ENCODE results near the gene C2CD2L. TPM values are rescaled to one million over a fixed set of nuclear protein-coding genes. Genes with fewer than 3 reads are reported as not detected.

C2CD2L gene
- total and polyA plus RNA-seq, 5 experiments from 2014 or later: 3.4 to 27.8 (median 10.0) TPM

DNA sequence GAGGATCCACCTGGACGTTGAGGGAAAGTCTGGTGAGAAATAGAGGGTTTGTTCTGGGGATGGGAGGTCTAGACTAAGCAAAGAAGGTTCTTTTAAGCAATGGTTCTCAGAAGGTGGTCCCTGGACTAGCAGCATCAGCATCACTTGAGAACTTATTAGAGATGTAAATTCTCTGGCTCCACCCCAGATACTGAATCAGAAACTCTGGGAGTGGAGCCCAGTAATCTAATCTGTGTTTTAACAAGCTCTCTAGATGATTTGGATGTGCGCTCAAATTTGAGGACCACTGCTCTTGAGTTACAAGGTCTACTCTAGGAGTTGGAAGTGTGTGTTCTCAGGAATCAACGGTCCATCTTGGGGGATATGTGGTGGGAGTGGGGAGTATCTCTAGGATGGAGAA, 38.4 kb downstream of the C2CD2L start:
- POLR2A ChIA-PET: no interaction called here
- peaks cover 14 to 41% (median 33%) of the 10 kb centered on the region in 5 donors for H3K27me3 Mint-ChIP-seq
- no peak overlapping the region for H3K4me3 Mint-ChIP-seq
- peaks cover 0 to 2% (median 0%) of the 10 kb centered on the region in 3 donors for H3K36me3 Mint-ChIP-seq
- ATAC-seq: no peak
- peaks cover 10 to 25% (median 19%) of the 10 kb centered on the region in 4 donors for H3K4me1 Mint-ChIP-seq
- no peak for DNase-seq
- H3K27ac Mint-ChIP-seq: no peak overlapping the region
- no peaks in the 10 kb centered on the region for H3K9me3 Mint-ChIP-seq

DNA sequence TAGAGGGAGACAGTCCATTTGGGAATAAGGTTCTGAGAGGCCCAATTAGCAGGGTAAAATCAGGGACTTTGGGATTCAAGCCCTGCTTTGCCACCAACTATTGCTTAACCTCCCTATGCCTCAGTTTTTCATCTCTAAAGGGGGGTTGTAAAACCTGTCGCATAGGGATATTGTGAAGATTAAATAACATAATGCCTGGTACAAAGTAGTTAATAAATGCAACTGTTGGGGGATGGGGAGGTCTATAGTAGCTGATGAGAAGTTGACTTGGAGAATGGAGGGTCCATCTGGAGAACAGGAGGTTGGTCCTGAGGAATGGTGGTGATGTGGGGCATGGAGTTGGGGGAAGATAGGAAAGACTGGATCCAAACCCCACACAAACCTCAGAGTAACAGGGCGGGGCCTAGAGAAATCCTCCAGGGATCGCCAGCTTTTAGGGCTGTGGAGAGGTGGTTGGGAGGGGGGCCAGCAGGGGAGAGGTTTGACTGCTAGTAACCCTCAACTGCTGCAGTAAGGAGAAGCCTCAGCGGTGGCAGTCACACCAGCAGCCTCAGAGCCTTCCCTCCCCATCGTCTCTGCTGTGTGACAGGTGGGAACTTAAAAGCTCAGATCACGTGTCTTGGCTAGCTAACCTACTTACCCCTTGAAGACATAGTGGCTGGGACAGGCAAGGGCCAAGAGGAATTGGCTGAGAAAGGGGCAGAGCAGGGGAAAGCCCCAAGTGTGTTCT, 40.6 kb downstream of the C2CD2L start:
- DNase-seq (peak in 3 of 10 donors; percentile 13 to 34 (median 30)), ATAC-seq (peak; percentile 47 to 76)
- Mint-ChIP-seq H3K27ac (peak overlapping the region in 3 of 10 donors; percentile 9 to 55 (median 26)), H3K27me3 (peaks cover 16 to 41% (median 39%) of the 10 kb centered on the region in 5 donors), H3K4me3 (peak overlapping the region; percentile 52 to 85 (median 78)), H3K9me3 (no peaks in the 10 kb centered on the region), H3K36me3 (peaks cover 0 to 2% (median 0%) of the 10 kb centered on the region in 3 donors), H3K4me1 (peaks cover 10 to 26% (median 21%) of the 10 kb centered on the region in 4 donors)
- POLR2A ChIA-PET: interaction anchor here (0.7 kb wide), 1 partner anchor 28 kb away, joined by 3 read pairs; no protein-coding TSS in a partner anchor

DNA sequence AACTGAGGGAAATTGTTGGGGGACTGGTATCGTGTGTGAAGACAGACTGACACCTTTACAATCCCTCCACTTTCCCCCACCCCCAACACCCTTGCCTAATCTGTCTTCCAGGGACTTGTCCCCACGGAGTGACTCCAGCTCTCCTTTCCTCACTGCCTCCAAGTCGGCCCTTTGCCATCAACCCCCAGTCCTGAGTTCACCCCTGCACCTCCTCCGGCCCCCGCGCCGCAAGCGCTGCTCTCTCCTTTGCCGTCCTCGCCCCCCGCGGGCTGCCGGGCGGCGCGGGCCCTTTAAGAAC, 41.5 kb downstream of the C2CD2L start:
- H3K27ac Mint-ChIP-seq: peak overlapping the region in 1 of 10 donors; percentile 21
- ATAC-seq (no peak), DNase-seq (no peak)
- peak overlapping the region; percentile 52 to 91 (median 77) for H3K4me3 Mint-ChIP-seq
- H3K36me3 Mint-ChIP-seq: peaks cover 0 to under 1% (median 0%) of the 10 kb centered on the region in 3 donors
- peaks cover 11 to 35% (median 33%) of the 10 kb centered on the region in 5 donors for H3K27me3 Mint-ChIP-seq
- H3K4me1 Mint-ChIP-seq: peaks cover 10 to 25% (median 21%) of the 10 kb centered on the region in 4 donors
- POLR2A ChIA-PET: interaction anchor here (0.6 to 1.4 kb wide), 4 partner anchors 29 to 47 kb away, joined by 3 read pairs; partner anchors contain the start of gene DPAGT1
- H3K9me3 Mint-ChIP-seq: no peaks in the 10 kb centered on the region

DNA sequence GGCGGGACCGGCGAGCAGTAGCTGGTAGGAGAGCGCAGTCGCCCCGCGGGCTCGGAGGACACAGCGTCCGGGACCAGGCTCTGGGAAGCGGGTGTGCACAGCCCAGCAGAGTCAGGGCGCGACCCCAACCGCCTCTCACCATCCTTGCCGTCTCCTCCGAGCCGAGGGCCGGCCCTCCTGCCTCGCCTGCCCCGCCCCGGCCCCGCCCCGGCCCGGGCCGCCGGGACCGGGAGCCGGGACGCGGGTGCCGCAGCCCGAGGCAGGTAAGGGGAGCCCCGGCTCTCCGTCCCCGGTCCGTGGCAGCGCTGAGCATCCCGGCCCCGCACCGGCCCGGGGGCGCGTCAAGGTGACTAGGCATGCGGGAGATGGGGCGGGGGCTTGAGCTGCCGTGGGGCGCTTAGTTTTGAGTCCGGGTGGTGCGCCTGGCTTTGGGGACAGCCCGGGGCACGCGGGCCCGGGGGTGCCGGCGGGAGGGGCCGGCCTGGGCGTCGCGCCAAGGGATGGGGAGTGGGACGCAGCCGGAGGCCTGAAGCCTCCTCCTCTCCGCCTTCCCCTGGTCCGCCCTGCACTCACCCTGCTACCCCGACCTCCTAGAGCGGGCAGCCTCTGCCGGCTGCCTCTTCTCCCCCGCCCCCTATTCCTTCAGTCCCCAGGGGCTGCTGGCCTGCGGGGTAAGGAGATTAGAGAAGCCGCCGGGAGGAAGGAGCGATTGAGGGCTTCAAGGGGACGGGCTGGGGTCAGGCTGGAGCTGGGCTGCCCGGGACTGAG, 42.1 kb downstream of the C2CD2L start, which contains the start of gene ABCG4:
TSS of gene ABCG4 (plus strand) at position 35 of the 768 bp plus-strand sequence. CDS start 914 bp downstream, outside the sequence.
- peak within 1 kb of the TSS in 4 of 10 donors; percentile 9 to 55 (median 24) for H3K27ac Mint-ChIP-seq
- ATAC-seq (peak; percentile 53 to 70), DNase-seq (peak in 5 of 10 donors; percentile 23 to 38 (median 27))
- no peaks in the 10 kb centered on the region for H3K36me3 Mint-ChIP-seq
- H3K4me1 Mint-ChIP-seq: peaks cover 10 to 25% (median 20%) of the 10 kb centered on the region in 4 donors
- H3K27me3 Mint-ChIP-seq: peaks cover 9 to 33% (median 30%) of the 10 kb centered on the region in 5 donors
- no peaks in the 10 kb centered on the region for H3K9me3 Mint-ChIP-seq
- peak within 1 kb of the TSS; percentile 52 to 91 (median 78) for H3K4me3 Mint-ChIP-seq
- POLR2A ChIA-PET: interaction anchor here (0.6 to 1.4 kb wide), 5 partner anchors 36 to 93 kb away, joined by 3 to 4 read pairs (median 3); partner anchors contain the start of genes DPAGT1 and HMBS

DNA sequence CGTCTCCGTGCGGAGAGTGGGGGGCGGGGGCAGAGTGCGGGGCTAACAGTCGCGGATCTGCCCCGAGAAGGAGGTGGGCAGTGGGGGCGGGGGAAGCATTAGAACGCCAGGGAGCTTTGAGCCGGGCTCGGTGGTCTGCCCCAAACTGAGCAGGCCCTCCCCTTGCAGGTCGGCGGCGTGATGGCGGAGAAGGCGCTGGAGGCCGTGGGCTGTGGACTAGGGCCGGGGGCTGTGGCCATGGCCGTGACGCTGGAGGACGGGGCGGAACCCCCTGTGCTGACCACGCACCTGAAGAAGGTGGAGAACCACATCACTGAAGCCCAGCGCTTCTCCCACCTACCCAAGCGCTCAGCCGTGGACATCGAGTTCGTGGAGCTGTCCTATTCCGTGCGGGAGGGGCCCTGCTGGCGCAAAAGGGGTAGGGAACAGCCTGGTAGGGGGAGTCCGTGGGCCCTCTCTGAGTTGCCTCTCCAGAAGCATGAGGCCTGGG, 42.7 kb downstream of the C2CD2L start:
- no peak for DNase-seq
- Mint-ChIP-seq H3K9me3 (no peaks in the 10 kb centered on the region), H3K27ac (no peak overlapping the region), H3K4me1 (peaks cover 10 to 25% (median 20%) of the 10 kb centered on the region in 4 donors), H3K27me3 (peaks cover 9 to 33% (median 27%) of the 10 kb centered on the region in 5 donors), H3K4me3 (peak overlapping the region; percentile 47 to 75 (median 64)), H3K36me3 (no peaks in the 10 kb centered on the region)
- POLR2A ChIA-PET: interaction anchor here (0.6 to 1.4 kb wide), 6 partner anchors 22 to 133 kb away, joined by 3 to 5 read pairs (median 4); partner anchors contain the start of genes DPAGT1 and HMBS
- peak in 1 of 2 donors; percentile 1 for ATAC-seq

DNA sequence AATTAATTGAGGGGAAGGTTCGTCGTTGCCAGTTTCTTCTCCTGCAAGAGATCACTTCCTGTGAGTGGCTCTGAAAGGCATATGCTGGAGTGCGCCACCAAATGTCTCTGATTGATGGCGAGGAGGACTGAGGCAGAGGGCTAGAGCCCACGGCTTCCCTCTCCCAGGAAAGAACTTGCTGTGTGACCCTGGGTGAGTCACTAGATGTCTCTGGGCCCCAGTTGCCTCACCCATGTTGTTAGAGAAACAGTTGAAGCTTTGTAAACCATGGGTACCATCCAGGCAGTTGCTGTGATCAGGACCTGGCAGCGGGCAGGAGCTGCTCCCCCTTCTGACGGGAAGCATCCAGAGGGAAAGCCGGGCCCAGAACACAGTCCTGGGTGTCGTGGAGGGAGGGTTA, 44.9 kb downstream of the C2CD2L start:
- Mint-ChIP-seq H3K4me1 (peaks cover 12 to 33% (median 20%) of the 10 kb centered on the region in 4 donors), H3K27ac (peak overlapping the region in 2 of 10 donors; percentile 31 to 43), H3K4me3 (no peak overlapping the region), H3K9me3 (no peaks in the 10 kb centered on the region), H3K36me3 (no peaks in the 10 kb centered on the region), H3K27me3 (peaks cover 8 to 26% (median 12%) of the 10 kb centered on the region in 5 donors)
- DNase-seq (no peak), ATAC-seq (no peak)
- POLR2A ChIA-PET: interaction anchor here (0.6 kb wide), 1 partner anchor 22 kb away, joined by 4 read pairs; no protein-coding TSS in a partner anchor

DNA sequence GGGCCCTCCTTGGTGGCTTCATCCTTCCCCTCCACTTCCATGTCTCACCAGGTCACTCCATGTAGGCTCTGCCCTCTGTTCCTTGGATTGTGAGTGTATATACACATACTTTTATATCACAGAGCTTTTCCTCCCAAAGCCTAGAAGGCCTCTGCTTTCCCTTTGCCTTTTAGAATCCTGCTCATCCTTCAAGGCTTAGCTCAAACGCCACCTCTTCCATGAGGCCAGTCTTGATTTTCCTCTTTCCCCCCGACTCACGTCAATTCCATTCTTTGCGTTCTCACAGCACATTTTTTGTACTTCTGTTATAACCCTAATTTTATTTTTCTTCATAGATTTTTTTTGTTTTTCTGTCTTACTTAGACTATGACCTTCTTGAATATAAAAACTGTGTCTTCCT, 45.5 kb downstream of the C2CD2L start:
- Mint-ChIP-seq H3K4me3 (no peak overlapping the region), H3K4me1 (peaks cover 9 to 27% (median 18%) of the 10 kb centered on the region in 4 donors), H3K9me3 (no peaks in the 10 kb centered on the region), H3K27ac (no peak overlapping the region), H3K36me3 (no peaks in the 10 kb centered on the region), H3K27me3 (peaks cover 6 to 22% (median 8%) of the 10 kb centered on the region in 5 donors)
- DNase-seq (no peak), ATAC-seq (no peak)
- POLR2A ChIA-PET: no interaction called here

DNA sequence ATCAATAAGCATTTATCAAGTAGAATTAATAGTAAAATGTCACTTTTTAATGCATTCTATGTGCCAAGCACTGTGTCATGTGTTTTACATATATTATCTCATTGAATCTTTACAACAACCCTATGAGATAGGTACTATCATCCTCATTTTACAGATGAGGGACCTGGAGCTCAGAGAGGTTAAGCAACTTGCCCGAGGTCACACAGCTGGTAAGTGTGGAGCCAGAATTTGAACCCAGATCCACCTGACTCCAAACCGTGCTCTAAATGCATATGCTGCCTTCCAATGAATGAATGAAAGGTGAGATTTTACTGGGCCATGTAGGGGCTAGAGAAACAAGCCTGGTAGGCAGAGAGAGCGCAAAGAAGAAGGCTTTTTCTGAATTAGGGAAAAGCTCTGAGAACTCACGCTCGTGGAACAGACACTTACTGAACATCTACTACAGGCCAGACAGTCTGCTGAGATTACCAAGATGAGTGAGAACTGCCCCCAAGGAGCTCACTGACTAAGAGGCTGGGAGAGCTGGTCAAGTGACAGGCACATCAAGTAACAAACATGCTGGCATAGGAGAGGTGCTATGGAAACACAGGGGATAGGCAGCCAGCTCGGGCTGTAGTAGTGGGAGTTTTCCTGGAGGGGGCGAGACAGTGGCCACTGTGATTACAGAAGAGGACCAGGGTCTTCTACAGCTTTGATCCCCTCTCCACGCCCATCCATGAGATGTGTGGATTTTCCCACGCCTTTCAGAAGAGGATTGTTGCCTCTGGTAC, 46.1 kb downstream of the C2CD2L start:
- ATAC-seq (no peak), DNase-seq (no peak)
- no peaks in the 10 kb centered on the region for H3K36me3 Mint-ChIP-seq
- H3K4me1 Mint-ChIP-seq: peaks cover 3 to 21% (median 11%) of the 10 kb centered on the region in 4 donors
- no peak overlapping the region for H3K4me3 Mint-ChIP-seq
- POLR2A ChIA-PET: no interaction called here
- peaks cover 0 to 17% (median 5%) of the 10 kb centered on the region in 5 donors for H3K27me3 Mint-ChIP-seq
- no peak overlapping the region for H3K27ac Mint-ChIP-seq
- H3K9me3 Mint-ChIP-seq: no peaks in the 10 kb centered on the region

DNA sequence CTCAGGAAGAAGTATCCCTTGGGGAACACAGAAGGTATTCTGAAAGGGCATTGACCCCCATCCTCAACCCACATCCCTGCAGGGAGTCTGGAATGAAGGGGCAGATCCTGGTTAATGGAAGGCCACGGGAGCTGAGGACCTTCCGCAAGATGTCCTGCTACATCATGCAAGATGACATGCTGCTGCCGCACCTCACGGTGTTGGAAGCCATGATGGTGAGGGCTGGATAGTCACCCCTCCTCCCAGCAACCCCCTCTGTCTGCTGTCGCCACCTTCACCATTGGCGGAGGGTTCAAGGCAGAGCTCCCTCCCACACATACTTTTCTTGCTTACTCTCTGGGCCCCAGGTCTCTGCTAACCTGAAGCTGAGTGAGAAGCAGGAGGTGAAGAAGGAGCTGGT, 47.0 kb downstream of the C2CD2L start:
- Mint-ChIP-seq H3K27ac (peak overlapping the region in 1 of 10 donors; percentile 13), H3K4me3 (no peak overlapping the region), H3K36me3 (no peaks in the 10 kb centered on the region), H3K4me1 (peaks cover 3 to 15% (median 6%) of the 10 kb centered on the region in 4 donors), H3K27me3 (peaks cover 0 to 15% (median 5%) of the 10 kb centered on the region in 5 donors), H3K9me3 (no peaks in the 10 kb centered on the region)
- ATAC-seq: no peak
- POLR2A ChIA-PET: no interaction called here
- no peak for DNase-seq

DNA sequence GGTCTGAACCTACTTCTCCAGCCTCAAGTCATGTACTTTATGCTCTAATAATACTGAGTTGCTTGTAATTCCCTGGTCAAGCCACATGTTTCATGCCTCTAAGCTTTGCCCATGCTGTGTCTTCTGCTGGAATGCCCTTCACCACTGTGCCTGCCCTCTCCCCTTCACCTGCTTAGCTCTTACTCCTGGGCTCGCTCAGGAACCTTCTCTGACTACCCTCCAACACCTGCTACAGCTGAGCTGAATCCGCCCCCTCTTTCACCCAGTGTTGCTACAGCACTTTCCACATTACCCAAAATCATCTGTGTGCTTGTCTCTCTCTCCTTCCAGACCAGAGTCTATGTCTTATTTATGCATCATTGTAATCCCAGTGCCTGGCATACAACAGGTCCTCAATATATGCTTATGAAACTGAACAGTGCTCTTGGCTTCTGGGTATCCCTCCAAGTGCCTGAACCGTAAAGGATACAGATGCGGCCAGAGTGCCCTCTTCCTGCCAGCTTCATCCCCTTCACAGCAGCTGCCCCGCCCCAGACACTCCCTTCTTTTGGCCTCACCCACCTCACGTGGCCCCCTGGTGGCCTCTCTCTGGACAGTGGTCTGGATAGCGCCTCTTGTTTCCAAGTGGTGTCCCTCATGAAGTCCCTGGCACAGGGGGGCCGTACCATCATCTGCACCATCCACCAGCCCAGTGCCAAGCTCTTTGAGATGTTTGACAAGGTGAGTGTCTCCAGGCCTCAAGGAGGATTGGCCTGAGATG, 48.8 kb downstream of the C2CD2L start:
- H3K27ac Mint-ChIP-seq: peak overlapping the region in 3 of 10 donors; percentile 18 to 53 (median 48)
- POLR2A ChIA-PET: no interaction called here
- no peak overlapping the region for H3K4me3 Mint-ChIP-seq
- peaks cover 0 to 12% (median 5%) of the 10 kb centered on the region in 5 donors for H3K27me3 Mint-ChIP-seq
- ATAC-seq (no peak), DNase-seq (no peak)
- H3K36me3 Mint-ChIP-seq: no peaks in the 10 kb centered on the region
- no peaks in the 10 kb centered on the region for H3K9me3 Mint-ChIP-seq
- H3K4me1 Mint-ChIP-seq: peaks cover 0 to 9% (median 5%) of the 10 kb centered on the region in 4 donors

DNA sequence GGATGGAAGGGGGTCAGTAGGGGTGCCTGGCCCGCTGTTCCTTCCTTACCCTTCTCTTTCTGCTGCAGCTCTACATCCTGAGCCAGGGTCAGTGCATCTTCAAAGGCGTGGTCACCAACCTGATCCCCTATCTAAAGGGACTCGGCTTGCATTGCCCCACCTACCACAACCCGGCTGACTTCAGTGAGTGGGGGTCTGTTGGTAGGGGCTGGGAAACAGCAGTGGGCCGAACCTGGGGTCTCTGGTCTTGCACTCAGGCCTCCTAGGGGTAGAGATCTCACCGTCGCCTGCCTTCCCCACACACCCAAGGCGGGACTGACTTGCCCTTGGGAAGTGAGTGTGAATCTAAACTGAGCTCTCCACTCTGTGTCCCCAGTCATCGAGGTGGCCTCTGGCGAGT, 49.4 kb downstream of the C2CD2L start:
- no peak for ATAC-seq
- H3K27ac Mint-ChIP-seq: no peak overlapping the region
- H3K36me3 Mint-ChIP-seq: no peaks in the 10 kb centered on the region
- H3K4me3 Mint-ChIP-seq: no peak overlapping the region
- DNase-seq: no peak
- no peaks in the 10 kb centered on the region for H3K9me3 Mint-ChIP-seq
- POLR2A ChIA-PET: interaction anchor here (1.0 kb wide), 1 partner anchor 62 kb away, joined by 4 read pairs; no protein-coding TSS in a partner anchor
- H3K27me3 Mint-ChIP-seq: peaks cover 0 to 11% (median 4%) of the 10 kb centered on the region in 5 donors
- peaks cover 0 to 9% (median 5%) of the 10 kb centered on the region in 4 donors for H3K4me1 Mint-ChIP-seq

Measured in naive thymus-derived CD8-positive, alpha-beta T cell (primary cell).